GM23338 (cell line): ENCODE data around the gene RTL1. TPM values are rescaled to one million over a fixed set of nuclear protein-coding genes. Genes with fewer than 3 reads are reported as not detected.

Source experiments
- ATAC-seq: fragments of 200-7000 bp; cut with Tn5 transposase; 3 replicates; pipeline ENCODE4 v1.9.1; 2020
- DNase-seq: peaks from one replicate; pipeline ENCODE4 v3.0.0-alpha.2; 2015; ENCODE audit warnings: low spot score
- H2AFZ ChIP-seq: fragments of 200-600 bp; sonication (generic); 2 replicates; pipeline ENCODE4 v1.8.0; 2016; ENCODE audit warnings: antibody characterized with exemption, mild to moderate bottlenecking, moderate library complexity
- H3F3A ChIP-seq: fragments of 200-600 bp; sonication (generic); replicated peaks from 2 replicates; pipeline ENCODE4 v1.8.0; 2017; ENCODE audit warnings: antibody characterized with exemption, mixed run types, low read depth
- H3K27ac ChIP-seq: fragments of 200-600 bp; sonication (generic); 2 replicates; pipeline ENCODE4 v1.6.1; 2016; ENCODE audit warnings: low read depth
- H3K27me3 ChIP-seq: fragments of 200-600 bp; sonication (generic); 2 replicates; pipeline ENCODE4 v1.8.0; 2016; ENCODE audit warnings: mild to moderate bottlenecking, mixed run types, moderate library complexity; ENCODE audit not compliant: insufficient read depth
- H3K36me3 ChIP-seq: fragments of 200-600 bp; sonication (generic); 2 replicates; pipeline ENCODE4 v1.8.0; 2016; ENCODE audit warnings: mild to moderate bottlenecking; ENCODE audit not compliant: insufficient read depth
- H3K4me1 ChIP-seq: fragments of 200-600 bp; sonication (generic); 2 replicates; pipeline ENCODE4 v1.8.0; 2016; ENCODE audit warnings: mild to moderate bottlenecking, moderate library complexity; ENCODE audit not compliant: insufficient read depth
- H3K4me2 ChIP-seq: fragments of 200-600 bp; sonication (generic); 2 replicates; pipeline ENCODE4 v1.7.1; 2017; ENCODE audit warnings: mixed run types
- H3K4me3 ChIP-seq: fragments of 200-600 bp; sonication (generic); 2 replicates; pipeline ENCODE4 v1.6.1; 2016; ENCODE audit warnings: mixed run types
- H3K79me2 ChIP-seq: fragments of 200-600 bp; sonication (generic); replicated peaks from 2 replicates; pipeline ENCODE4 v1.8.0; 2017; ENCODE audit warnings: mild to moderate bottlenecking; ENCODE audit not compliant: insufficient read depth
- H3K9me2 ChIP-seq: fragments of 200-600 bp; sonication (generic); 2 replicates; pipeline ENCODE4 v1.8.0; 2017; ENCODE audit not compliant: insufficient read depth
- H4K20me1 ChIP-seq: fragments of 200-600 bp; sonication (generic); replicated peaks from 2 replicates; pipeline ENCODE4 v1.8.0; 2017; ENCODE audit warnings: mild to moderate bottlenecking; ENCODE audit not compliant: insufficient read depth
- H3K27ac Mint-ChIP-seq: 2 replicates; pipeline ENCODE4 v1.8.0; 2020; ENCODE audit warnings: inconsistent platforms, mild to moderate bottlenecking, moderate library complexity, mixed read lengths
- H3K27me3 Mint-ChIP-seq: 3 replicates; pipeline ENCODE4 v1.8.0; 2022; ENCODE audit warnings: low read depth, mild to moderate bottlenecking, moderate library complexity, mixed read lengths, inconsistent platforms; ENCODE audit not compliant: insufficient read depth, poor library complexity
- H3K36me3 Mint-ChIP-seq: 3 replicates; pipeline ENCODE4 v1.8.0; 2021; ENCODE audit warnings: low read depth, mild to moderate bottlenecking, inconsistent platforms, moderate library complexity, mixed read lengths
- H3K4me1 Mint-ChIP-seq: 3 replicates; pipeline ENCODE4 v1.8.0; 2020; ENCODE audit warnings: mild to moderate bottlenecking, inconsistent platforms, mixed read lengths
- H3K4me3 Mint-ChIP-seq: 3 replicates; pipeline ENCODE4 v1.8.0; 2021; ENCODE audit warnings: moderate library complexity, mild to moderate bottlenecking, inconsistent platforms, mixed read lengths
- H3K9me3 Mint-ChIP-seq: 3 replicates; pipeline ENCODE4 v1.8.0; 2020; ENCODE audit warnings: moderate library complexity, mild to moderate bottlenecking, inconsistent platforms, mixed read lengths
- CREB1 ChIP-seq: fragments of 250-450 bp; sonication (Bioruptor Pico); IDR thresholded peaks from 2 replicates; pipeline ENCODE4 v1.5.0; 2020; ENCODE audit warnings: low read depth, mild to moderate bottlenecking, moderate library complexity
- CTCF ChIP-seq, 2 experiments: fragments of 200-600 bp in 1 of 2; sonication (generic) in 1 of 2; conservative IDR thresholded peaks; 2 replicates each; pipeline versions ENCODE4 v1.5.1 to v1.6.1; 2016 to 2017; ENCODE audit warnings: antibody characterized with exemption in 2 of 2, low read depth in 2 of 2, mild to moderate bottlenecking in 2 of 2, moderate library complexity in 1 of 2
- ETS1 ChIP-seq: IDR thresholded peaks from 2 replicates; pipeline ENCODE4 v1.6.1; 2016; ENCODE audit warnings: antibody characterized with exemption
- EZH2 ChIP-seq: fragments of 200-600 bp; sonication (generic); IDR thresholded peaks from one replicate; pipeline ENCODE4 v1.8.0; 2017; ENCODE audit warnings: antibody characterized with exemption, mild to moderate bottlenecking, low read depth; ENCODE audit not compliant: unreplicated experiment
- EZH2phosphoT487 ChIP-seq: fragments of 200-600 bp; sonication (generic); IDR thresholded peaks from one replicate; pipeline ENCODE4 v1.8.1; 2018; ENCODE audit warnings: antibody characterized with exemption; ENCODE audit not compliant: unreplicated experiment
- JUNB ChIP-seq: IDR thresholded peaks from one replicate; pipeline ENCODE4 v1.6.1; 2016; ENCODE audit warnings: antibody characterized with exemption; ENCODE audit not compliant: unreplicated experiment
- NANOG ChIP-seq: IDR thresholded peaks from 2 replicates; pipeline ENCODE4 v1.6.1; 2016; ENCODE audit warnings: antibody characterized with exemption, borderline replicate concordance
- POLR2AphosphoS5 ChIP-seq: IDR thresholded peaks from 2 replicates; pipeline ENCODE4 v1.6.1; 2016; ENCODE audit warnings: antibody characterized with exemption, low read depth
- REST ChIP-seq: IDR thresholded peaks from one replicate; pipeline ENCODE4 v1.6.1; 2018; ENCODE audit warnings: antibody characterized with exemption; ENCODE audit not compliant: unreplicated experiment
- STAT1 ChIP-seq: IDR thresholded peaks from one replicate; pipeline ENCODE4 v1.6.1; 2016; ENCODE audit warnings: antibody characterized with exemption; ENCODE audit not compliant: unreplicated experiment
- ZNF114 ChIP-seq: fragments of 250-450 bp; sonication (Bioruptor Pico); IDR thresholded peaks from 2 replicates; pipeline ENCODE4 v1.5.0; 2020; ENCODE audit warnings: mild to moderate bottlenecking, moderate library complexity
- ZNF331 ChIP-seq: fragments of 250-450 bp; sonication (Bioruptor Pico); IDR thresholded peaks from 2 replicates; pipeline ENCODE4 v1.5.0; 2020; ENCODE audit warnings: low read depth, mild to moderate bottlenecking, moderate library complexity
- polyA plus RNA-seq: library from polyadenylated mRNA; unstranded; fragments of >200 nt; fragmentation: Nextera tagmentation; extraction: Ambion mirVana; gene quantifications from 2 replicates; pipeline ENCODE4 v1.2.1, GENCODE V29; 2016
- total RNA-seq: library from RNA; depleted of rRNA; stranded (reverse); fragments of >200 nt; shearing (Covaris generic); gene quantifications from 2 replicates; pipeline ENCODE4 v1.2.3, GENCODE V29; 2014

Gene RTL1
- total and polyA plus RNA-seq, 2 experiments from 2014 or later, result not detected

- Mint-ChIP-seq H3K27ac (no peak overlapping the region), H3K27me3 (peaks cover 18% of the 10 kb centered on the region), H3K9me3 (peaks cover 24% of the 10 kb centered on the region), H3K36me3 (peaks cover 11% of the 10 kb centered on the region), H3K4me3 (no peak overlapping the region), H3K4me1 (no peaks in the 10 kb centered on the region)
- no peak overlapping the region for H3K4me3 ChIP-seq
- H3F3A ChIP-seq, result no peaks in the 10 kb centered on the region
- no peak overlapping the region for H3K4me2 ChIP-seq
- ATAC-seq, result no peak
- no peaks in the 10 kb centered on the region for H3K27me3 ChIP-seq
- no peaks in the 10 kb centered on the region for H3K36me3 ChIP-seq
- DNase-seq, result no peak
- no peaks in the 10 kb centered on the region for H3K9me2 ChIP-seq
- no peaks in the 10 kb centered on the region for H3K79me2 ChIP-seq
- H3K27ac ChIP-seq, result no peak overlapping the region
- H2AFZ ChIP-seq, result no peak overlapping the region
- no peaks in the 10 kb centered on the region for H4K20me1 ChIP-seq
- TF ChIP-seq CREB1, result no peak
- no peak for TF ChIP-seq ZNF114
- no peaks in the 10 kb centered on the region for H3K4me1 ChIP-seq
Measured at GRCh38 chr14:100871234-100872186, 32.0 kb downstream of the RTL1 start.

GRCh38 chr14:100868621-100869370 lies 34.7 kb downstream of the RTL1 start:
- H3K36me3 Mint-ChIP-seq, result peaks cover 11% of the 10 kb centered on the region
- H3K27ac Mint-ChIP-seq, result no peak overlapping the region
- H3K4me2 ChIP-seq, result no peak overlapping the region
- H3K4me1 ChIP-seq, result no peaks in the 10 kb centered on the region
- no peak for DNase-seq
- no peak overlapping the region for H3K4me3 Mint-ChIP-seq
- no peak overlapping the region for H3K4me3 ChIP-seq
- H3K36me3 ChIP-seq, result no peaks in the 10 kb centered on the region; the same call in 1 of the 2 replicates
- H3F3A ChIP-seq, result no peaks in the 10 kb centered on the region
- H3K9me3 Mint-ChIP-seq, result peaks cover 23% of the 10 kb centered on the region
- no peaks in the 10 kb centered on the region for H3K4me1 Mint-ChIP-seq
- TF ChIP-seq CTCF (conservative IDR thresholded peaks at IDR 0.05; ENCODE audit: low read depth in 2 of 2) (no peak), ZNF331 (CRISPR knock-in tag) (no peak), ETS1 (no peak), REST (no peak), STAT1 (no peak), JUNB (no peak), POLR2AphosphoS5 (no peak), EZH2 (no peak), NANOG (no peak), ZNF114 (no peak), EZH2phosphoT487 (no peak), CREB1 (no peak)
- no peaks in the 10 kb centered on the region for H4K20me1 ChIP-seq
- no peak overlapping the region for H3K27ac ChIP-seq
- ATAC-seq, result no peak
- H3K27me3 ChIP-seq, result no peaks in the 10 kb centered on the region
- H3K27me3 Mint-ChIP-seq, result peaks cover 21% of the 10 kb centered on the region
- no peaks in the 10 kb centered on the region for H3K9me2 ChIP-seq
- no peaks in the 10 kb centered on the region for H3K79me2 ChIP-seq
- no peak overlapping the region for H2AFZ ChIP-seq
